NCI-H187 (cell line): ENCODE measurements around the gene GLDC.
"Not testable (repeated sequence)": the region's sequence is repeated elsewhere in the genome, so short reads cannot be mapped to it uniquely, and the experiment has no call there.

Experiments used
- DNase-seq, 2 experiments: peaks; one replicate each; lab custom pipeline; 2025; lab: John Stamatoyannopoulos, UW

Gene GLDC

DNA sequence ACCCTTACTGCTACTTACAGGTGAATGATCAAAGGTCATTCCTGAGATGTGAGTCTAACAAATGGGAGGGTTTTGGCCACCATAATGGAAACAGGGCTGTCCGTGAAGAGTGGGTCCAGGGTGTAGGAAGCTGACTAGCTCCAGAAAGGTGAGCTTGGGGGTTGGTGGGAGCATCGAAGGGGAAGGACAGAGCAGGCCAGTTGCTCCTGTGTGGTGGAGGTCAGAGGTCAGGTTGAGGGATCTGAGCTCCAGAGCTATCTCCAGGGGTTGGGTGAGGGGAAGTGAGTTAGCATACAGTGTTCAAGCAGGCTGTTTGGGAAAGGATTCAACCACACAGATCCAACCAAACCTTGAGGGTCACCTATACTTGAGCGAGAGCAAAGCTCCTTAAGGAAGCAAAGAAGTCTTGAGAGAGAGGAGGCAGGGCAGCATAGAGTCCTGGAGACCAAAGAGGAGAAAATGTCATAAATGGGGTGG lies 18.7 kb upstream of the GLDC start:
- DNase-seq, result no peak

DNA sequence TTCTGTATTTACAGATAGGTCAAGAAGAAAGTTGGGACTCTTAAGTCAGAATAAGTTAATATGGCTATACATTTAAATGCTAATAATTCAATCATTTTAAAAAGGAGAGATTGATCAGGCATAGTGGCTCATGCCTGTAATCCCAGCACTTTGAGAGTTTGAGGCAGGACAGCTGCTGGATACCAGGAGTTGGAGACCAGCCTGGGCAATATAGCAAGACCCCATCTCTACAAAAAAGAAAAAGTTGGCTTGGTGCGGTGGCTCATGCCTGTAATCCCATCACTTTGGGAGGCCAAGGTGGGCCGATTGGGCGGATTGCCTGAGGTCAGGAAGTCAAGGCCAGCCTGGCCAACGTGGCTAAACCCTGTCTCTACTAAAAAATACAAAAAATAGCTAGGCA lies 15.0 kb upstream of the GLDC start:
- no peak for DNase-seq

DNA sequence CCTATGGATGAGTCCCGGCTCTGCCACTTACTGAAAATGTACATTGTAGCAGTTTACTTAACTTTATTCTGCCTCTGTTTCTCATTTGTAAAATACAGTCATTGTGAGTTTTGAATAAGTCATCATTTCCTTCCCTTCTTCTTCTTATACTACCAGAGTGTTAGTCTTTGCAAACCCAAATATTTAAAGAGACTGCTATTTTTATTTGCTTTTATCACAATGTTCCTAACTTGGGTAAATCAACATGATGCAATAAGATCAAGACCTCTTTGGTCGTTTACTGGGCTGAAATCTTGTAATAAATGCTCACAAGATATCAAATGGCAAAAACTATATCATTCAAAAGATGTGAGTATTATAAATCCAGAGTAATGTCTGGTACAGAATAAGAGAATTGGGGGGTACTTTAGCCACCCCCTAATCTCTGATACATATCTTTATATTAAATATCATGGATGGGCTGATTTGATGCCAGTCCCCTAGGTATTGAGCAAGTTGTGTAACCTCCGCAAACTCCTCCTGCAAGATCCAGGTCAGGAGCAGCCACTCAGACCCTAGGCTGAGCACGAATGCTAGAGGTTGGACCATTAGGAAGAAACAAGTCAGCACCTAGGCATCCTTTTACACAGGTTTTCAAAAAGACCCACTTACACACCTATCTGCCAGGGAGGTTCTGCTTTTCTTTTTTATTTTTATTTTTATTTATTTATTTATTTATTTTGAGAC lies 13.3 kb upstream of the GLDC start:
- no peak for DNase-seq

DNA sequence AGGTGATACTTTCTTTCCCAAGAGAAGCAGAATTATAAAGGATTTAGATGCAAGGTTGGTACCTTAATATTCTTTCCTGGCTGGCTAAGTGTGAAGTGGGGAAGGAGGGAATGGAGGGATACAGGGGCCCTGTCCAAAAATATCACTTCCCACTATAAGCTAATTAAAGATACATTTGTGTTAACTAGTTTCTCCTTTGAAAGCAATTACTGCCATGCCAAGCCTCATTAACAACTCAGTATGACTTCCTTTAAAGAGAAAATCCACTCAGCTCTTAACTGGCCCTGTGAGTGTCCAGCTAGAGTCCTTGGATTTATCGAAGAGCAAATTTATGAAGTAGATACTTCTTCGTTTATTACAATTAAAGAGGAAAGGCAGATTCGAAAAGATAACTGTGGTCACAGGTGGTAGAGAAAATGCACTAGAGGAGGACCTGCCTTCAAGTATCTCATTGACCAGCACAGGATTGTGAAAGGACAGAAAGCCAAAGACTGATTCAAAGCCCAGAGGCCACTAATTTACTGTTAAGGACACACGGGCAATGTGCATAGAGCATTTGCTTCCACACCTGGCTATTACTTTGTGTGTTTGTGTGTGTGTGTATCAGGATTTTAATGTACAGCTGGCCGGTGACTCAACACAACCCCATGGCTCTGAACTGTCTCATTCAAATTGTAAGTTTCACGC lies 11.2 kb upstream of the GLDC start:
- no peak for DNase-seq

DNA sequence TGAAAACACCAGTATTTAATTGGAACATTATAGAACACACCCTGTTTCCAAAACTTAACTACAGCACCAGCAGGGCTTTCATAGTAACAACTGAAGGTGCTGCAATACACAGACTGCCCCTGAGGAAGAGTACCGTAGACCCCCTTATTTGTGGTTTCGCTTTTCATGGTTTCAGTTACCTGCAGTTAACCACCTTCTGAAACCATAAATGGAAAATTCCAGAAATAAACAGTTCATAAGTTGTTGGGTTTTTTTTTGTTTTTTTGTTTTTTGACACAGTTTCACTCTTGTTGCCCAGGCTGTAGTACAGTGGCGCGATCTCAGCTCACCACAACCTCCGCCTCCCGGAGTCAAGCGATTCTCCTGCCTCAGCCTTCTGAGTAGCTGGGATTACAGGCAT lies 9.5 kb upstream of the GLDC start:
- no peak for DNase-seq

DNA sequence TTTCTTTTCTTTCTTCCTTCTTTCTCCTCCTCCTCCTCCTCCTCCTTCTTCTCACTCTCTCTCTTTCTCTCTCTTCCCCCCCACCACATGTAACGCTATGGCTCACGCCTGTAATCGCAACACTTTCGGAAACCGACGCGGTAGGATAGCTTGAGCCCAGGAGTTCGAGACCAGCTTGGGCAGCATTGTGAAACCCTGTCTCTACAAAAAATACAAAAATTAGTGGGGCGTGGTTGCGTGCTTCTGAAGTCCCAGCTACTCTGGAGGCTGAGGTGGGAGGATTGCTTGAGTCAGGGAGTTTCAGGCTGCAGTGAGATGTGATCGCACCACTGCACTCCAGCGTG lies 736 bp upstream of the GLDC start:
- no peak for DNase-seq

DNA sequence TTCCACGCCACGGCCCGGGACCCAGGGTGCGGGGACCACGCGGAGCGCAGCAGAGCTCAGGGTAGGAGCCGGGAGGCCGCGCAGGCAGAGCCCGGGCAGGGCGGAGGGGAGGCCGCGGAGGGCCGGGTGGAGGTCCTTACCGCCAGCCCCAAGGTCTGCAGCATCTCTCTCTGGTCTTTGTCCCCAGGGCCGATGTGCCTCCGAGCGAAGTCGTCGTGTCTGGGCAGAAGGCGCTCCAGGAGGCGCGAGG lies 499 bp downstream of the GLDC start:
- not testable (repeated sequence) for DNase-seq

DNA sequence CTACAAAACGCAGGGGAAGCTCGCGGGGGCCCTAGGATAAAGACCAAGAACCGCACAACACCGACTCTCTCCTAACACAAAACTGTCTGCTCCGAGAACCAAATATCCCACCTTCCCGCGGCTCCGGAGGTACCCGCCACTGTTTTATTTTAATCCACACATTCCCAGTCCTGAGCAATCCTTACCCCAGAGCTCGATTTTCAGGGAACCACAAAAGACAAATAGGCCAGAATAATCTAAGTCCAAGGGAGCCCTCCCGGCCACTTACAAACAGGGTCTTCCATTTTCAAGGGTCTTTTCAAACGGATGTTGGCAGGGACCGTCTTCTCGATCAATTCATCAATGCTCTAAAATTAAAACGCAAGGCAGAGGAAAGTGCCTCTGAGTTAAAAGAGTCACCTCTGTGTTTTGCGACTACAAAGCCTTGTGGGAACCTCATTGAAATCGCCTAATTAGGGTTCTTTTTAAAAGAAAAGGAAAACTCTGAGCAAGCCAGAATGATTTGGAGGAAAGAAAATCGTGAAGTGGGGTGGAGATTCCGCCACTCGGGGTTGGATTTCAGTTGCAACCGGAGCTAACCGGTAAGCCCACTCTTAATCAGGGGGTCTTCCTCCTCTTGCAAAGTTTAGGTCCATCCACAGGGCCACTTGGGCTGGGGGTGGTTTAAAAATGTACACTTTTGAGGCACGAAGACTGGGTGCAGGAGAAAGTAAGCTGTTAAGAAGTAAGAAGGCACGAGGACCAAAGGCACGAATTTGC lies 1.0 kb downstream of the GLDC start:
- DNase-seq, result no peak

DNA sequence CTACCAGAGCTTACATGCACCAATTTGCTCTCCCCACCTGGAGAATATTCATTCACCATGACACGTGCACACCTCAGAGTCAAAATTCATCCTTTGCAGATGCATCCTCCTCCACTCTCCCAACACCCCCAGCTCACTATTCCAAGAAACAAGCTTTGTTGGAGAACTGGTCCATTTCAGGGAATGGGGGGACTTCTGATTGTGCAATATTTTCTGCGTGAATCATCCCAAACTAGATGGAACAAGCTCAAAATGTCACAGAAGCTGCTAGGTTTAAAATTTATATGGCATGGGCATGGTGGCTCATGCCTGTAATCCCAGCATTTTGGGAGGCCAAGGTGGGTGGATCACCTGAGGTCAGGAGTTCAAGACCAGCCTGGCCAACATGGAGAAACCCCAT lies 3.6 kb downstream of the GLDC start:
- no peak for DNase-seq

DNA sequence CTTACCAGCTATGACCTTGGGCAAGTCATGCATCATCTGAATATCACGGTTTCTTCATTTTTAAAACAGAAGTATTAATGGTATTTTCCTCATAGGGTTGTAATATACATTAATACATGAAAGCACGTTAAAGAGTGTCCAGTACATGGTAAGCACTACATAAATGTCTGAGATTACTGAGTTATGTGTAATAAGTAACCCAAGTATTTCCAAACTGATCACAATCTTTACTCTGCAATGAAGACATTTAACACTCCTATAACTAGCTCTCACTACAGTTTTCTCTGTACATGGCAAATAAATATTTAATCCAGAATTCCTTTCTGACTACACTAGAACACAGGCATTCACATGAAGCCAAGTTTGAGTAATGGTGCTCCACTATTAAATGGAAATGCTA lies 4.0 kb downstream of the GLDC start:
- no peak for DNase-seq

DNA sequence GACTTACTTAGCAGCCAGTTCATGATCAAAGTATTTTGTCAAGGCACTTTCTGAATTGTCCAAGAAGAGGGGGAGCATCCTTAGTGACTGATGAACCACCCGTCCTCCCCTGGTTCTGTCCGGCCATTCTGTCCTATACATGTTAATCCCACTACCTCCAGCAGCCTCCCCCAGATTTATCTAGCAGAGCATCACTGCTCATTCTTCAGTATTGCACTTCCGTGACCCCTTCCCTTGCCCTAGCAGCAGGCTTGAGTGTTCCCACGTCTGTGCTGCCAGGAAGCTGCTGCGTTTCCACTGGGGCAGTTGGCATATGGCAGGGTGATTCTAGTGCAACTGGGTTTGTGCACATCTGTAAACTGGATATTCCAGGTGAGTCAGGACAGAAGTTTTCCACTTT lies 4.5 kb downstream of the GLDC start:
- DNase-seq, result no peak

DNA sequence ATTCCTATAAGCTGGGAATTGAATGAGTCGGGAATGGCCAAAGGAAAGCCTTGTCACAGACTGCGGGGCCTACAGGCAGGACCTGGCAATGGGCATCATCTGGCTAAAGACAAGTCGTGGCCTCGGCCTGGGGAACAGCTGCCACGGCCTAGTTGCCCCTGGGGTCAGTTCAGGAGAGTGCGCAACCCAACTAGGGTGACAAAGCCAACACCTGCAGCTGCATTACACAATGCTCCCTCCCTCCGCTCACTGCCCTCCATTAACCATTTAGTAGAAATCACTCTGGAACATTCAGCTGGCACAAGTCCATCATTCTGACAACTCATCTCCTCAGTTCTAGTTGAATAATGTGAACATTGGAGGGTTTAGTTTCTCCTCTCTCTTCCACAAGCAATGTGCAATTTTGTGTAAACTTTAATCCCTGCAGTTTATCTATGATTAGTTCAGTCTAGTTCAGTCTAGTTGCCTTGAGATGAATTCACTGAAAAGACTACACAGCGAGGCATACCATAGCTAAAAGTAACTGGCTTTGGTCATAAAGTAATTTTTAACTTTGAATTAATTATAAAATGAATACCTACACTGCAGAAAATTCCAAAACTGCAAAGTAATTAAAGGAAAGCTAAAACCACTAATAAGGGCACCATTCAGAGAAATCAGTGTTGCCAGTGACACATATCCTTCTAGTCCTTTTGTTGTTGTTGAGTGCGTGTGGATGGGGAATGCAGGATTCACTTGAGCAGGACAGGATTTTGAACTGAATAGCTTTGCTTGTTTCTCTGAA lies 5.1 kb downstream of the GLDC start:
- DNase-seq, result no peak

DNA sequence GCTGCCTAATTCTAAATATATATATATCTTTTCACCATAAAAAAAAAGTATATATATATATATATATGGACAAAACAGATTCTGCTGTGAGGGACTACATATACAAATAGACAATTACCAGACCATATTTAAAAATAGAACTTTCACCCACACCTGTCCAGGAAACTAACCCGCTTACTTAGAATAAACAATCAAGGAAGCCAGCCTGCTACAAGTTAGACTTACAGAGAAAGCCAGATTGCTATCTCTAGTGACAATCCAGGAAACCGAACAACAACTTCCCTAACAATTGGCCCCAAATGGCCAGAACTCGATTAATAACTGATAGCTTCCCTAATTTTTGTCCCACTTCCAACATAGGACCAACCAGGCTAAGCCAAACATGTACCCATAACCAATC lies 5.9 kb downstream of the GLDC start:
- DNase-seq, result no peak

DNA sequence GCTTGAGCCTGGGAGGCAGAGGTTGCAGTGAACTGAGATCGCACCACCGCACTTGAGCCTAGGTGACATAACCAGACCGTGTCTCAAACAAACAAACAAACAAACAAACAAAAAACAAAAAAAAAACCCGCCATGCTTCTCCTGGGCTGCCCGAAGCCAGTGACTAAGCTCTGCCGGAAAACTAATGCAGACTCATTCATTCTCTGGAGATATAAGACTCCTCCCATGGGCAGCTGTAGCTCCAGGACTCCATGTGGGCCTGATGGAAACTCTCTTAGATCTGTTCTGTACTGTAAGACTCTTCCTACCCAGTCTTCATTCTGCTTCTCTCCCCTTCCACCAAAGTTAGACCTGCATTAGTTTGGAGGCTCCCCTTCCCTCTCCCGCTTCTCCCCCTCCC lies 11.1 kb downstream of the GLDC start:
- DNase-seq, result no peak

DNA sequence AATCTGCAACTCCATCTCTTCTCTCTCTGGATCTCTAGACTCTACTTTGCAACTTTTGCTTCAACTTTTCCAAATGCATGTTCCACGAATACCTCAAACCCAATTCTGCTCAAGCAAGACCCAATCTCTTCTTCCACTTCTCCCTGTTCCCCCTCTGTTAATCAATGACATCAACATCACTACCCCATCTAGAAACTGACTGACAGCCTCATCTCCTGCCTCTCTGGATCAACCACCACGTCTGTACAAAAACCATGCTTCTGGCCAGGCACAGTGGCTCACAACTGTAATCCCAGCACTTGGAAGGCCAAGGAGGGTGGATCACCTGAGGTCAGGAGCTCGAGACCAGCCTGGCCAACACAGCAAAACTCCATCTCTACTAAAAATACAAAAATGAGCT lies 12.2 kb downstream of the GLDC start:
- DNase-seq, result no peak

DNA sequence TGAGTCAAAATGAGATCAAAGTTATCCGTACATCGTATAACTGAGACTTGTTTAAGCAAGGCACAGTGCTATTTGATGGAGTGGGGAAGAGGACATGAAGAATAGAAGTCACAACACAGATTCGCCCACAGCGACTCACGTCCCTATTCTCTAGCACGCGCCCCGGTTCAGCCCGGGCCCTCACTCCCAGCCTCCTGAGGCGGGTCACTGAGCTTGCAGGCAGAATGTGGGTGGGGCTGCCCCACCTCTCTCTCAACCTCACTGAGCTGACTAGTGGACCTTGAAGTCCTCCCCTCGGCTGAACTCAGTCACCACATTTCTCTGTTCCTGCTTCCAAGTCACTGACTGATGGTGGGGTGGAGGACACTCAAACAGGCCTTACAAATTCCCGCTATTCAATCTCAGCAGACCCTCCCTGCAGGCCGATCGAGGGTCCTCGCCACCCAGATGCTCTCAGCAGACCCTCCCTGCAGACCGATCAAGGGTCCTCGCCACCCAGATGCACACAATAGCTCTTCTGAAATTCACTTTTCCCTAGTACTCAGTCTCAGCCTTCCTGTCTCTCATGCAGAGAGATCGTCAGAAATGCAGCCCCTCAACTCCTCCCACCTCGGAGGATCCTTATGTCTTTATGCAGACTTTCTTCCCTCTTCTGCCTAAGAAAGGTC lies 12.9 kb downstream of the GLDC start:
- no peak for DNase-seq

DNA sequence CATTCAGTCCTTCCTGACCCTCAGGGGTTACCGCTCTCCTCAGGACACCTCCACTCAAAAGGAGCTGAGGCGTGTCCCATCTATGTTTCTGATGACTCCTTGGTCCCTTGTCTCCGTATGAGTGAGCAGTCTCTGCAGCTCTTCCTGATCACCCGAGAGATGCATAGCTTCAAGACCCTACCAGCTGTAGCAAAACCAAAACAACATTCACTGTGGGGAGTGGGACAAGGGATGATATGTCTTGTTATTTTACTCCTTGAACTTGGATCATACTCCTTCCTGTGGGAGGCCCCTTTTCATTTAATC lies 14.4 kb downstream of the GLDC start:
- DNase-seq, result no peak

DNA sequence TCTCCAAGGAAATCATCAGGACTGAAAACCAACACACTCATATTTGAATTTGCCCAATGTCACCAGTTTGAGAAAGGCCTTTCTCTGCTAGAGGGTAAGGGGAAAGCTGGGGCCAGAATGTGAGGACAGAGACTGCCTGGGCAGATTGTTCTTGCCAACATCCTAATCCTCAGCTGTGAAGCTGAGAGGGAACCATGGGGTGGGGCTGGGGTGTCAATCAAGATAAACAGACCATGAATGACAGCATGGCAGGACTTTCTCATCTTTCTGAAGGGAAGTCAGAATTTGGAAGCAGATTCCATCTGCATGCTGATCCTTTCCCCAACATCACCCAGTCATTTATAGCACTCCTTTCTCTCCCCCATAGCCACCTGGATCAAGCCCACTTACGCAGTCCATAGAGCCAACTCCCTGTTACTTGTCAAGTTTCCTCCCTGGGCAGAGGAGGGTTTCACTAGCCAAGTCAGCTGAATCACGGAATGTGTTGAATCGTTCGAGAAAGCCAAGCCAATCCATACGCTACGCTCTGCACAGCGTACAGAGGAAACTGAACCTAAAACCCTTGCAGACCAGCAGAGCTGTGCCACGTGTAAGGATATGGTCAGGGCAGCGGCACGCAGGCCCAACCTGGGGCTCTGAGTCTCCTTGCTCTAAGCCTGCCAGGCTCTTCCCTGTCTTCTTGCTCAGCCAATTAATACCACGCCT lies 14.9 kb downstream of the GLDC start:
- DNase-seq, result no peak

DNA sequence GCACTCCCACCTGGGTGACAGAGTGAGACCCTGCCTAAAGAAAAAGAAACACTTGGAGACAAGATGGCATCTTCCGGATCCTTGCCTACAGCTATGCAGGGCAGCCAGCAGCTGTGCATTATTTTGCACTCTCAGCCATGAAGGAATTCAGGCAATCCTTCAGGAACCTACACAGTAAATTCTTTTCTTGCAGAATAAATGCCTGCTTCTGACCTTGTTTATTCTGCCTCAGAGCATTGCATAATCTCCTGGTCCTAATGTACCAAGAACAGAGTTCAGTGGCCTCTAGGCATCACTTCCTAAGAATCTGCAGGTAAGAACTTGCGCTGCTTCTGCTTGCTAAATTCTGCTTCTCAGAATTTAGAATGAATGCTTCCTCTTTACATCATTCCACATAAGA lies 16.8 kb downstream of the GLDC start:
- no peak for DNase-seq

DNA sequence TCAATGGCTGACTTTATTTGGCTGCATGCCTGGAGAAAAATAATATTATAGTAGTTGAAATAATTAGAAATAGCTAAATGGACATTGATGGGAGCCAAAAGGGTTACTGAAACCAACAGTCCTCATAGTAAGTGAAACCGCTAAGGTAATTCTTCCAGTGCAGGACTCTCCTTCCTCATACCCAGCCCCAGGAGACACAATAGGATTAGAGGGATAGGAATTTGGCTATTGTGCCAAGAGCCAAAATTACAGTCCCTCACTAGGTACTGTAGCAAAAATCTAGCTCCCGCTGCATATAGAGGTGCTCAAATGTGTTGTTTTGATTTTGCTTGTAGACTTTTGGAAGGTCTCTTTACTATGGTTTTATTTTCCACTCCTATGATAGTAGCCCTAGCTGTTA lies 20.2 kb downstream of the GLDC start:
- DNase-seq, result no peak

DNA sequence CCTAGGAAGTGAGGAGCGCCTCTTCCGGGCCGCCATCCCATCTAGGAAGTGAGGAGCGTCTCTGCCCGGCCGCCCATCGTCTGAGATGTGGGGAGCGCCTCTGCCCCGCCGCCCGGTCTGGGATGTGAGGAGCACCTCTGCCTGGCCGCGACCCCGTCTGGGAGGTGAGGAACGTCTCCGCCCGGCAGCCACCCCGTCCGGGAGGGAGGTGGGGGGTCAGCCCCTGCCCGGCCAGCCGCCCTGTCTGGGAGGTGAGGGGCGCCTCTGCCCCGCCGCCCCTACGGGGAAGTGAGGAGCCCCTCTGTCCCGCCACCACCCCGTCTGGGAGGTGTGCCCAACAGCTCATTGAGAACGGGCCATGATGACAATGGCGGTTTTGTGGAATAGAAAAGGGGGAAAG lies 22.7 kb downstream of the GLDC start:
- DNase-seq, result not testable (repeated sequence)

DNA sequence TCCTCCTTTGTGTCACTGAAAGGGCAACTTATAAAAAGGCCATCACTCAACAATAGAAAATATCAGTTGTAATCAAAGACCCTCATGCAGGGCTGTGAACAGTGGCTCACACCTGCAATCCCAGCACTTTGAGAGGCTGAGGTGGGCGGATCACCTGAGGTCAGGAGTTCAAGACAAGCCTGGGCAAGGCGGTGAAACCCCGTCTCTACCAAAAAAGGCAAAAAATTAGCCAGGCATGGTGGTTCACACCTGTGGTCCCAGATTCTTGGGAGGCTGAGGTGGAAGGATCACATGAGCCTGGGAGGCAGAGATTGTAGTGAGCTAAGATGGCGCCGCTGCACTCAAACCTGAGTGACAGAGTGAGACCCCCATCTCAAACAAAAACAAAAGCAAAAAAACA lies 24.7 kb downstream of the GLDC start:
- no peak for DNase-seq
